Measurements from ENCODE around the gene ADGRG3.

GRCh38 chr16:57725554-57725953, 57.4 kb downstream of the ADGRG3 start:
- TF ChIP-seq CTCF (IDR thresholded peaks at IDR 0.05 in 2 of 3, conservative IDR thresholded peaks at IDR 0.05 in 1 of 3; ENCODE audit: insufficient read depth in 2 of 3, low read depth in 1 of 3, low read length in 3 of 3) (no peak), ZNF282 (CRISPR knock-in tag; IDR thresholded peaks at IDR 0.05) (no peak), ZNF280B (CRISPR knock-in tag; IDR thresholded peaks at IDR 0.05) (no peak), RBM39 (optimal IDR thresholded peaks at IDR 0.05; ENCODE audit: low read depth, low read length) (no peak), TAF1 (IDR thresholded peaks at IDR 0.05; ENCODE audit: control insufficient read depth, extremely low read depth, insufficient read depth, low read length, severe bottlenecking) (no peak)
